H1 (cell line): ENCODE measurements around the gene TSHZ2. TPM values are rescaled to one million over a fixed set of nuclear protein-coding genes. Genes with fewer than 3 reads are reported as not detected.

Experiments used
- CTCF ChIA-PET: fragments of 300-600 bp; sonication (Branson Sonifier 250); formaldehyde crosslinking; loops from one replicate; lab custom pipeline; 2021; ENCODE audit not compliant: partially characterized antibody; lab: Charles Lee
- POLR2A ChIA-PET: fragments of 300-600 bp; sonication (Branson Sonifier 250); formaldehyde crosslinking; loops from one replicate; lab custom pipeline; 2021; ENCODE audit warnings: inconsistent platforms; ENCODE audit not compliant: partially characterized antibody; lab: Charles Lee
- DNase-seq, 2 experiments: peaks; one replicate each; pipeline versions ENCODE4 v3.0.0 to v3.0.0-alpha.2; 2010 to 2022; ENCODE audit warnings: low spot score in 2 of 2, low read depth in 1 of 2, mixed read lengths in 1 of 2
- FAIRE-seq: peaks from 2 replicates; lab custom pipeline; 2011; peaks lifted over from hg19 to GRCh38; lab: Jason Lieb, UNC
- H2AFZ ChIP-seq: 2 replicates; pipeline ENCODE4 v1.8.1; 2012; ENCODE audit warnings: low read length, inconsistent platforms
- H2AK5ac ChIP-seq: 2 replicates; pipeline ENCODE4 v1.6.1; 2013; ENCODE audit warnings: low read depth, low read length
- H2BK120ac ChIP-seq: replicated peaks from 2 replicates; pipeline ENCODE3; 2013; ENCODE audit warnings: low read depth, low read length, inconsistent platforms
- H2BK12ac ChIP-seq: 2 replicates; pipeline ENCODE4 v1.6.1; 2013; ENCODE audit warnings: low read depth, low read length
- H2BK15ac ChIP-seq: 2 replicates; pipeline ENCODE4 v1.6.1; 2013; ENCODE audit warnings: low read length
- H2BK20ac ChIP-seq: 2 replicates; pipeline ENCODE4 v1.6.1; 2013; ENCODE audit warnings: low read length
- H2BK5ac ChIP-seq: 2 replicates; pipeline ENCODE4 v1.6.1; 2013; ENCODE audit warnings: low read depth, low read length
- H3K14ac ChIP-seq: 2 replicates; pipeline ENCODE4 v1.6.1; 2013; ENCODE audit warnings: inconsistent platforms; ENCODE audit not compliant: insufficient read length
- H3K18ac ChIP-seq: 2 replicates; pipeline ENCODE4 v1.6.1; 2013; ENCODE audit warnings: low read length; ENCODE audit errors: extremely low read depth
- H3K23ac ChIP-seq: 2 replicates; pipeline ENCODE4 v1.6.1; 2013; ENCODE audit warnings: inconsistent platforms; ENCODE audit not compliant: insufficient read length
- H3K23me2 ChIP-seq: 2 replicates; pipeline ENCODE4 v1.6.1; 2013; ENCODE audit warnings: low read depth, low read length
- H3K27ac ChIP-seq: 2 replicates; pipeline ENCODE4 v1.6.1; 2011; ENCODE audit warnings: low read depth, low read length, inconsistent platforms
- H3K27me3 ChIP-seq, 4 experiments: replicated peaks in 1 of 4; 1 replicate in 1 of 4; 2 replicates in 3 of 4; pipeline versions ENCODE4 v1.6.1 to v1.8.1; 2011 to 2013; ENCODE audit warnings: low read length in 3 of 4, mild to moderate bottlenecking in 3 of 4, inconsistent platforms in 2 of 4, mixed read lengths in 2 of 4, moderate library complexity in 1 of 4; ENCODE audit not compliant: control insufficient read depth in 3 of 4, insufficient read depth in 3 of 4; ENCODE audit errors: extremely low read depth in 1 of 4
- H3K36me3 ChIP-seq, 4 experiments: 2 replicates each; pipeline versions ENCODE4 v1.6.1 to v1.8.1; 2011 to 2013; ENCODE audit warnings: mild to moderate bottlenecking in 4 of 4, low read length in 3 of 4, moderate library complexity in 2 of 4, control low read depth in 1 of 4, inconsistent platforms in 1 of 4; ENCODE audit not compliant: insufficient read depth in 4 of 4, control insufficient read depth in 2 of 4
- H3K4ac ChIP-seq: replicated peaks from 2 replicates; pipeline ENCODE3; 2013; ENCODE audit warnings: low read length, low read depth, mixed read lengths, inconsistent platforms; ENCODE audit not compliant: insufficient read length
- H3K4me1 ChIP-seq, 4 experiments: replicated peaks in 1 of 4; 1 replicate in 1 of 4; 2 replicates in 3 of 4; pipeline versions ENCODE4 v1.6.1 to v1.8.1; 2011 to 2013; ENCODE audit warnings: low read length in 3 of 4, inconsistent platforms in 2 of 4, mixed read lengths in 1 of 4; ENCODE audit not compliant: insufficient read depth in 4 of 4, control insufficient read depth in 3 of 4
- H3K4me2 ChIP-seq, 2 experiments: 2 replicates each; pipeline versions ENCODE4 v1.6.1 to v1.8.1; 2011 to 2013; ENCODE audit warnings: low read depth in 2 of 2, low read length in 2 of 2, control low read depth in 1 of 2, inconsistent platforms in 1 of 2, mild to moderate bottlenecking in 1 of 2; ENCODE audit not compliant: insufficient read depth in 1 of 2
- H3K4me3 ChIP-seq, 4 experiments: fragments of 200-600, 300-600 bp in 1 of 4; sonication (generic), shearing (Covaris generic), sonication (Bioruptor Twin) in 1 of 4; 2 replicates each; pipeline versions ENCODE4 v1.5.1 to v1.8.1; 2011 to 2016; ENCODE audit warnings: low read length in 4 of 4, low read depth in 3 of 4, control low read depth in 2 of 4, inconsistent platforms in 2 of 4, mild to moderate bottlenecking in 2 of 4, mixed read lengths in 1 of 4, moderate library complexity in 1 of 4; ENCODE audit not compliant: insufficient read depth in 2 of 4; ENCODE audit errors: extremely low read depth in 1 of 4
- H3K56ac ChIP-seq: replicated peaks from 2 replicates; pipeline ENCODE3; 2013; ENCODE audit warnings: low read depth, mild to moderate bottlenecking, mixed read lengths, low read length, inconsistent platforms; ENCODE audit not compliant: insufficient read length
- H3K79me1 ChIP-seq: 2 replicates; pipeline ENCODE4 v1.6.1; 2013; ENCODE audit warnings: low read depth, low read length, control low read depth
- H3K79me2 ChIP-seq, 2 experiments: 2 replicates each; pipeline versions ENCODE4 v1.6.1 to v1.8.1; 2012 to 2013; ENCODE audit warnings: low read length in 2 of 2, mild to moderate bottlenecking in 2 of 2, inconsistent platforms in 1 of 2; ENCODE audit not compliant: insufficient read depth in 2 of 2, control insufficient read depth in 1 of 2
- H3K9ac ChIP-seq, 4 experiments: replicated peaks in 1 of 4; 1 replicate in 1 of 4; 2 replicates in 3 of 4; pipeline versions ENCODE4 v1.6.1 to v1.8.1; 2011 to 2013; ENCODE audit warnings: low read depth in 3 of 4, low read length in 3 of 4, control low read depth in 2 of 4, mild to moderate bottlenecking in 2 of 4, moderate library complexity in 2 of 4, inconsistent platforms in 1 of 4; ENCODE audit errors: extremely low read depth in 1 of 4
- H3K9me3 ChIP-seq, 2 experiments: 2 replicates each; pipeline versions ENCODE4 v1.6.1 to v1.8.1; 2012 to 2013; ENCODE audit warnings: mild to moderate bottlenecking in 2 of 2, moderate library complexity in 2 of 2, control low read depth in 1 of 2, inconsistent platforms in 1 of 2, low read depth in 1 of 2, low read length in 1 of 2, mixed read lengths in 1 of 2; ENCODE audit not compliant: insufficient read depth in 2 of 2
- H4K20me1 ChIP-seq, 2 experiments: replicated peaks in 1 of 2; 2 replicates each; pipeline versions ENCODE3 to v1.8.1; 2011 to 2013; ENCODE audit warnings: inconsistent platforms in 2 of 2, low read length in 2 of 2, mild to moderate bottlenecking in 1 of 2; ENCODE audit not compliant: insufficient read depth in 2 of 2, control insufficient read depth in 1 of 2
- H4K5ac ChIP-seq: 2 replicates; pipeline ENCODE4 v1.6.1; 2013; ENCODE audit warnings: low read length, low read depth, mixed read lengths, inconsistent platforms; ENCODE audit not compliant: insufficient read length
- H4K8ac ChIP-seq: 2 replicates; pipeline ENCODE4 v1.8.0; 2013; ENCODE audit warnings: mild to moderate bottlenecking, moderate library complexity, low read length, inconsistent platforms; ENCODE audit not compliant: insufficient read depth; ENCODE audit errors: extremely low read depth
- H4K91ac ChIP-seq: replicated peaks from 2 replicates; pipeline ENCODE3; 2013; ENCODE audit warnings: low read length, mixed read lengths, inconsistent platforms; ENCODE audit not compliant: insufficient read length
- PHF8 ChIP-seq: fragments of 200-600 bp; sonication (generic); conservative IDR thresholded peaks from 2 replicates; pipeline ENCODE4 v1.7.1; 2012; ENCODE audit warnings: low read depth, mild to moderate bottlenecking, inconsistent platforms, low read length, moderate library complexity
- SAP30 ChIP-seq: fragments of 300-600 bp; sonication (generic); IDR thresholded peaks from 2 replicates; pipeline ENCODE4 v1.7.1; 2012; ENCODE audit warnings: low read length, moderate library complexity, mild to moderate bottlenecking, inconsistent platforms; ENCODE audit not compliant: insufficient read depth, insufficient replicate concordance
- SIN3A ChIP-seq, 2 experiments: IDR thresholded peaks in 1 of 2; conservative IDR thresholded peaks in 1 of 2; 2 replicates each; pipeline ENCODE4 v1.6.1; 2011 to 2012; ENCODE audit warnings: low read length in 2 of 2, improper control_type of control experiment in 1 of 2, low read depth in 1 of 2, mild to moderate bottlenecking in 1 of 2
- polyA plus RNA-seq, 7 experiments: library from polyadenylated mRNA; depleted of rRNA in 3 of 7; stranded (reverse) in 5 of 7; unstranded in 2 of 7; fragments of >200 nt in 5 of 7; fragments of 200-250 nt in 2 of 7; gene quantifications; 1 replicate in 5 of 7; 2 replicates in 1 of 7; 4 replicates in 1 of 7; pipeline versions ENCODE4 v1.2.1 to v1.2.3, GENCODE V29; 2011 to 2013; ENCODE audit warnings: missing spikeins in 2 of 7, mixed read lengths in 2 of 7
- total RNA-seq: library from RNA; stranded (reverse); fragmentation: NEBNext Ultra II Directional; extraction: Animal tissue kit (Norgen Biotek cat#: 25700); gene quantifications from 2 replicates; pipeline ENCODE4 v1.2.1, GENCODE V29; 2021

Gene TSHZ2
- total and polyA plus RNA-seq, 2 of the 8 experiments (the other 6 are each of a cell fraction or from before 2014, with no cell fraction given): 0.14 to 0.30 TPM

DNA sequence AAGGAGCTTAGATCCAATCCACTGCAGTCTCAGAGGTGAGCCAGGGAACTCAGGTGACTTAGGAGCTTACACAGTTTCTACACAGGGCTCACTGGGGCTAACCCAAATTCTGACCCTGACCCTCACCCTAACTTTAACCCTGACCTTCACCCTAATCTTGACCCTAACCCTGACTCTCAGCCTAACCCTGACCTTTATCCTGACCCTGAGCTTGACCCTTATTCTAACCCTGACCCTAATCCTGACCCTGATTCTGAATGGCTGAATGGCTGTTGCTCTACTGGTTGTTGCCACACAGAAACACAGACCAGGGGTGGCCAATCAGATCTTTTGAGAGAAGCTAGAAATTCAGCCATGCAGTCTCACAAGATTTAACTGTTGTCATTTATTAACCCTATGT, 180.1 kb downstream of the TSHZ2 start:
- ChIA-PET CTCF (interaction anchor here (1.0 to 2.5 kb wide), 3 partner anchors 10 to 396 kb away, joined by 3 to 8 read pairs (median 7); no protein-coding TSS in a partner anchor), POLR2A (no interaction called here)
- no peak for DNase-seq
- no peaks in the 10 kb centered on the region for H3K79me2 ChIP-seq
- no peak overlapping the region for H3K27ac ChIP-seq
- no peak overlapping the region for H4K5ac ChIP-seq
- H3K4me1 ChIP-seq: no peaks in the 10 kb centered on the region
- H3K9me3 ChIP-seq: no peaks in the 10 kb centered on the region
- H4K20me1 ChIP-seq: no peaks in the 10 kb centered on the region
- H3K36me3 ChIP-seq: no peaks in the 10 kb centered on the region
- H4K8ac ChIP-seq: no peak overlapping the region
- no peak overlapping the region for H2BK120ac ChIP-seq
- 0 out of 2 replicates have a peak, but pooled peaks cover 2% of the 10 kb centered on the region for H3K23me2 ChIP-seq
- no peak overlapping the region for H2BK5ac ChIP-seq
- H2BK12ac ChIP-seq: no peak overlapping the region
- H3K23ac ChIP-seq: no peak overlapping the region
- H2BK20ac ChIP-seq: no peak overlapping the region
- no peak overlapping the region for H4K91ac ChIP-seq
- H3K18ac ChIP-seq: no peak overlapping the region
- no peak overlapping the region for H3K4ac ChIP-seq
- no peak for FAIRE-seq
- H3K56ac ChIP-seq: no peak overlapping the region
- H2BK15ac ChIP-seq: no peak overlapping the region
- no peak overlapping the region for H2AFZ ChIP-seq
- H3K27me3 ChIP-seq: no peaks in the 10 kb centered on the region; a peak in 2 of 7 replicates
- no peak overlapping the region for H2AK5ac ChIP-seq
- H3K4me2 ChIP-seq: no peak overlapping the region
- H3K14ac ChIP-seq: no peak overlapping the region
- H3K9ac ChIP-seq: no peak overlapping the region
- no peaks in the 10 kb centered on the region for H3K79me1 ChIP-seq
- no peak overlapping the region for H3K4me3 ChIP-seq
- no peak for TF ChIP-seq PHF8
- no peak for TF ChIP-seq SAP30
- TF ChIP-seq SIN3A (conservative IDR thresholded peaks at IDR 0.05 in 1 of 2, IDR thresholded peaks at IDR 0.05 in 1 of 2; ENCODE audit: low read depth in 1 of 2, low read length in 2 of 2): no peak
